Stimulated activated CD4-positive, alpha-beta T cell treated with anti-CD3 and anti-CD28 coated beads, Interleukin-15, amount 100 ng/mL, for 48 hours (primary cell): ENCODE measurements around the gene ERAL1.
"Not testable (repeated sequence)": the region's sequence is repeated elsewhere in the genome, so short reads cannot be mapped to it uniquely, and the experiment has no call there.

Experiments used
- DNase-seq, 2 donors: peaks; one replicate each; pipeline ENCODE4 v3.0.0-alpha.2; 2020; ENCODE audit warnings: low read depth in 2 of 2

The ERAL1 gene

DNA sequence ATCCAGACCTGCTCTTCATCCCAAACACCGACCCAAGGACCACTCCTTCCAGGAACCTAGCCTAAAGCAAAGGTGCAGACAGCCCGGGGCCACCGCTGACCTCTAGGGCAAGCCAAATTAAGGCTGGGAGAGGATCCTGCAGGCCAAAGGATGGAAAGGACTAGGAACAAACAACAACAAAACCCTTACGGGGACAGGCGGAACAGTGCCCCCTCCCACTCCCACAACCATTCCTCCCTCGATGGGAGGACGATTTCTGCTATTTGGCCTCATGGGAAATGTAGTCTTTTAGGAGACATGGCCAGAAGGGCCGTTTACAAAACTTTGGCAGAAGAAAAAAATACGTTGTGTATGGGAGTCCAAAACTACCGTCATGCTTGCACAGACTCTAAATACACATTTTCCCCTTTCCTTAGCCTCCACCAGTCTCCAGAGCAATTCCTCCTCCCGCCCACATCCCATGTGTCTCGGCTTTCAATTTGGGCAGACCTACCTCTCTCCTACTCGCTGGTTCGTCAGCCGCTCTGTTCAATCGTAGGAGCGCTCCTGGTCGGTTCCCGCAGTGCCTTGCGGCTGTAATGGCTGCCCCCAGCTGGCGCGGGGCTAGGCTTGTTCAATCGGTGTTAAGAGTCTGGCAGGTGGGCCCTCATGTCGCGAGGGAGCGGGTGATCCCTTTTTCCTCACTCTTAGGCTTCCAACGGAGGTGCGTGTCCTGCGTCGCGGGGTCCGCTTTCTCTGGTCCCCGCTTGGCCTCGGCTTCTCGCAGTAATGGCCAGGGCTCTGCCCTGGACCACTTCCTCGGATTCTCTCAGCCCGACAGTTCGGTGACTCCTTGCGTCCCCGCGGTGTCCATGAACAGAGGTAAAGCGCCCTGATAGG is at the start of gene ERAL1:
TSS of gene ERAL1 (plus strand) at position 560 of the 879 bp plus-strand sequence. CDS start at position 579, 19 bp downstream.
- DNase-seq, result peak; percentile 74 to 80

GRCh38 chr17:28807925-28808634 is 46.7 kb upstream of the ERAL1 start:
- DNase-seq, result no peak

- no peak for DNase-seq
These were observed 44.4 kb upstream of the ERAL1 start for GRCh38 chr17:28810437-28810836.

- no peak for DNase-seq
These were observed 43.1 kb upstream of the ERAL1 start for GRCh38 chr17:28811651-28812090.

GRCh38 chr17:28812091-28812747 is 42.6 kb upstream of the ERAL1 start:
- DNase-seq, result peak; percentile 95 to 98

- DNase-seq, result no peak
These were observed 42.0 kb upstream of the ERAL1 start for GRCh38 chr17:28812748-28813377.

- no peak for DNase-seq
These were observed 38.3 kb upstream of the ERAL1 start for GRCh38 chr17:28816540-28816939.

- DNase-seq, result no peak
These were observed 36.0 kb upstream of the ERAL1 start for GRCh38 chr17:28818819-28819221.

DNA sequence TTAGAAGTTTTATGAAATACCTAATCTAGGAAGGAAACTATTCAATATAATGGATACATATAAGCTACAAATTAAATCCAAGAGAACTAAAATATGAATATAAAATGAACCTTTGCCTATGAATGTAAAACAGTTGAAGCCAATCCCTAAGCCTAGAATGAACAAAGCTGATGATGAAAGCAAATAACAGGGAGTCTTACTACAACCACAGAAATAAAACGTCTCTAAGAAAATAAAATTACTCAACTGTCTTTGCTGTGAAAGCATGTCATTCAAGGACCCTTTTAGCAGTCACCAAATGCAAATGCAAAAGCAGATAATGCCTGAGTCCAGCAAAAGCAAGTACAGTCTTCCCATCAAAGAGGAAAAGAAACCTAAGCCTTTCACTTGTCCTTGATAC is 35.2 kb upstream of the ERAL1 start:
- DNase-seq, result no peak

GRCh38 chr17:28827672-28828071 is 27.1 kb upstream of the ERAL1 start:
- DNase-seq, result no peak

- no peak for DNase-seq
These were observed 26.3 kb upstream of the ERAL1 start for GRCh38 chr17:28828294-28829040.

DNA sequence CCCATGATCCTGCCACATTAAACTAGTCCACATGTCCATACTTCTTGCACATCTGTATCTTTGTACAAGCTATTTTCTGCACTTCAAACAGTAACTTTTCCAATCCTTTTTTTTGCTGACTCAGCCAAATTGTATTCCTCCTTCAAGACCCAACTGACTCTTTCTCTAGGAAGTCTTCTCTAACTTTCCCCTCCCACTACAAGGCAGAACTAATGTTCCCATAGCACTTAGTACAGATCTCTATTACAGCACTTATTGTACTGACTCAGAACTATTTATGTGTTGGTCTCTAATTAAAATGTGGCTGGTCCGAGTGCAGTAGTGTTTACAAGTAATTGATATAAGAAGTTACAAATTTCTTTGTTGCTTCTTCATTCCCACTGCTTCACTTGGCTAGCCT is 20.4 kb upstream of the ERAL1 start:
- DNase-seq, result no peak

GRCh38 chr17:28836541-28836940 is 18.3 kb upstream of the ERAL1 start:
- DNase-seq, result not testable (repeated sequence)

- DNase-seq, result no peak
These were observed 15.6 kb upstream of the ERAL1 start for GRCh38 chr17:28839221-28839620.

DNA sequence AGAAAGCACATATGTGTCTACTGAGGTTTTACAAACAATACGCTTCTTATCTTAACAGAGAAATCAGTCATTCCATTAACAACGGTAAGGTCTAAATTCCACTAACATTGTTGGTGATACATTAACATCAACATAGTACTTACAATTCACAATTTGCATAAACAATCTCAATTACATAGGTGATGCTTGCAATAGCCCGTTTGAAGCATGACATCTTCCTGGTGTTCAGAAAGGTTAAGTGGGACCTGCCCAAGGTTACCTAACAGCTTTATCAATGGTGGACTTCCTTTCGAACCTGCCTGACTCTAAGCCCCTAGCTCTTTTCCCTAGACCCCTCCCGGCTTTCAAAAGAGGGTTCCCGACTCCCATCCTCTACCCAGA is 12.9 kb upstream of the ERAL1 start:
- DNase-seq, result no peak

DNA sequence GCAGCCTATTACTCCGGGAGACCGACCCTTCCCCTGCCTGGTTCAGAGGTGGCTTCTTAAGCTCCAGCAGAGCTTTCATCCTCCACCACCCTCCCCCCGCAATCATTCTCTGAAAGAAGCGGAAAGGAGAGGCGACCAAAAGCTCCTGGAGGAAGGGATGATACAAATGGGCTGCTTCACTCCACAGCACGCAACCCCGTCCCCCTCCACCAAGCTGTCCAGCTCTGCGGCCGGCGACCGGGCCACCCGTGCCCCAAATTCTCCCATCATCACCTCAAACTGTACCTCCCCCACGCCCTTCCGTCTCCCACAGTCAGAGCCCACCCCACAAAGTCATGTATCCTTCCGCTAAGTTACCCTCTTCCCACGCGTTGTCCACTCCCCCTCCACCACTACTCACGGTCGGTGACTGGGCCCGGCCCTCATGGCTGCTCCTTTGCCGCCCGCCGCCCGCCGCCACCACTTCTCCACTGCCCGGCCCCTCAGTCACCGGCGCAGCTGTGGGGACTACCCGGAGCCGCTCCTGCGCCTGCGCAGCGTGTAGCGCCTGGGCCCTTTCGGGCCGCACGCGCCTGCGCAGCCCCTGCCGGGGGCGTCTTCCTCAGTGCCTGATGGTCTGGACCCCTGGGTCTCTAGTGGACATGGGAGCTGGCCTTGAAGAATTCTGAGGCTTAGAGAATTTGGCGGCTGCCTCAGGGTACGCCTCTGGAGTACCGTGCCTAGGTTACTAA is 12.4 kb upstream of the ERAL1 start, which contains the start of gene FAM222B:
TSS of gene FAM222B (minus strand) at position 509 of the 731 bp plus-strand sequence. CDS start 76,123 bp downstream, outside the sequence.
- peak; percentile 75 to 81 for DNase-seq

DNA sequence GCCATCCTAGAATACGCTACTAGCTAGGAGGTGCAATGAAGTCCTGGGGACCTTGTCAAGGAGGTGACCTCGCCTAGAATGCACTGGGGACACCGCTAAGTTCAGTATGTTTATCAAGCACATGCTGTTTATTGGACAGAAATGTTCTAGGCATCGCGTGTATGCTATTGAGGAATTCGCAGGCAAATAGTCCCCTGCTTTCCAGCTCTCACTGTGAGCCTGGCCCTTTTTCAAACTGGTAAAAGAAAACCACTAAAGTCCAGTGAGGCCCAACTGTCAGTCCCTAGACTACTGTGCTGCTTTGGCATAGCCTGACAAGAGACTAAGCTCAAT is 11.0 kb upstream of the ERAL1 start:
- no peak for DNase-seq

DNA sequence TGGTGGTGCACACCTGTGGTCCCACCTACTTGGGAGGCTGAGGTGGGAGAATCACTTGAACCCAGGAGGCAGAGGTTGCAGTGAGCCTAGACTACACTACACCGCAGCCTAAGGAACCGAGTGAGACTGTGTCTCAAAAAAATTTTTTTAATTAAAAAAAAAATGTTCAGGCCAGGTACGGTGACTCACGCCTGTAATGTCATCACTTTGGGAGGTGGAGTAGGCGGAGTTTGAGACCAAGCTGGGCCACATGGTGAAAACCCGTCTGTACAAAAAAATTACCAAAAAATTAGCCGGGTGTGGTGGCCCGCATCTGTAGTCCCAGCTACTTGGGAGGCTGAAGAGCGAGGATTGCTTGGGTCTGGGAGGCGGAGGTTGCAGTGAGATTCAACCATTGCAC is 8.6 kb upstream of the ERAL1 start:
- DNase-seq, result no peak

GRCh38 chr17:28846699-28847098 is 8.1 kb upstream of the ERAL1 start:
- DNase-seq, result not testable (repeated sequence)

DNA sequence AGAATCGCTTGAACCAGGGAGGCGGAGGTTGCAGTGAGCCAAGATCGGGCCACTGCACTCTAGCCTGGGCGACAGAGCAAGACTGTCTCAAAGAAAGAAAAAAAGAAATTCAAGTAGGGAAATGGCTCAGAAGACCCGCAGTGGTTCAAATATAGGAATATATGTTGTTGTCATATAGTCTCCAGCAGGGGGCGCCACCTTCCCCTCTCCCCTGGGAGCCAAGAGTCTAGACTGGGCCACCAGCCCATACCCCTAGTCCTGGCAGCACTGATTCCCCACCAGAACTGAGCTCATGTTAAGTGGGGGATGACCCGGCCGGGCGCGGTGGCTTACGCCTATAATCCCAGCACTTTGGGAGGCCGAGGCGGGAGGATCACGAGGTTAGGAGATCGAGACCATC is 6.1 kb upstream of the ERAL1 start:
- DNase-seq, result peak; percentile 40 to 63
